Calu3 (cell line): Measurements from ENCODE around the gene RAB3IL1. TPM values are rescaled to one million over a fixed set of nuclear protein-coding genes. Genes with fewer than 3 reads are reported as not detected.

Source experiments
- BruUV-seq: library from RNA; stranded (reverse); fragments of 400-500 nt; replicated peaks from 2 replicates; lab custom pipeline; 2021; lab: Mats Ljungman, UMichigan
- CTCF ChIA-PET: fragments of 300-600 bp; sonication (Branson Sonifier 250); formaldehyde crosslinking; loops from one replicate; lab custom pipeline; 2022; ENCODE audit warnings: antibody characterized with exemption; lab: Charles Lee
- DNase-seq: peaks from one replicate; pipeline ENCODE4 v3.0.0; 2022
- H3K27ac Mint-ChIP-seq: one replicate; pipeline ENCODE4 v1.8.0; 2022; ENCODE audit warnings: mixed read lengths; ENCODE audit not compliant: unreplicated experiment
- H3K27me3 Mint-ChIP-seq: one replicate; pipeline ENCODE4 v1.8.0; 2022; ENCODE audit warnings: mixed read lengths; ENCODE audit not compliant: unreplicated experiment
- H3K36me3 Mint-ChIP-seq: one replicate; pipeline ENCODE4 v1.8.0; 2022; ENCODE audit warnings: mild to moderate bottlenecking, moderate library complexity, mixed read lengths; ENCODE audit not compliant: insufficient read depth, unreplicated experiment
- H3K4me1 Mint-ChIP-seq: one replicate; pipeline ENCODE4 v1.8.0; 2022; ENCODE audit warnings: mild to moderate bottlenecking, low read depth, mixed read lengths; ENCODE audit not compliant: unreplicated experiment
- H3K4me3 Mint-ChIP-seq: one replicate; pipeline ENCODE4 v1.8.0; 2022; ENCODE audit warnings: mild to moderate bottlenecking, low read depth, moderate library complexity, mixed read lengths; ENCODE audit not compliant: unreplicated experiment
- H3K9me3 Mint-ChIP-seq: one replicate; pipeline ENCODE4 v1.8.0; 2022; ENCODE audit warnings: low read depth, mixed read lengths; ENCODE audit not compliant: unreplicated experiment
- CTCF ChIP-seq: fragments of 200-600 bp; IDR thresholded peaks from one replicate; pipeline ENCODE4 v1.8.0; 2022; ENCODE audit warnings: antibody characterized with exemption; ENCODE audit not compliant: unreplicated experiment
- intact Hi-C: fragments of 100-400 bp; cut with micrococcal nuclease; formaldehyde crosslinking; loops from one replicate; pipeline ENCODE4 v1.10.0; 2022; ENCODE audit not compliant: unreplicated experiment
- total RNA-seq: library from RNA; stranded (reverse); gene quantifications from 2 replicates; pipeline ENCODE4 v1.2.3, GENCODE V29; 2022

Gene RAB3IL1
- total RNA-seq, 1 experiment from 2014 or later: 0.76 TPM

- no TSS peak for BruUV-seq
- peaks cover 8% of the 10 kb centered on the region for H3K4me1 Mint-ChIP-seq
- no peaks in the 10 kb centered on the region for H3K36me3 Mint-ChIP-seq
- TF ChIP-seq CTCF: no peak
- H3K9me3 Mint-ChIP-seq: no peaks in the 10 kb centered on the region
- intact Hi-C loops: no loop called here
- H3K27me3 Mint-ChIP-seq: no peaks in the 10 kb centered on the region
- no peak overlapping the region for H3K27ac Mint-ChIP-seq
- no peak for DNase-seq
- CTCF ChIA-PET: no interaction called here
- H3K4me3 Mint-ChIP-seq: no peak overlapping the region
Measured at GRCh38 chr11:61869429-61869707, 48.0 kb downstream of the RAB3IL1 start.

- intact Hi-C loops: no loop called here
- Mint-ChIP-seq H3K4me1 (peaks cover 8% of the 10 kb centered on the region), H3K27ac (no peak overlapping the region), H3K27me3 (no peaks in the 10 kb centered on the region), H3K9me3 (no peaks in the 10 kb centered on the region), H3K4me3 (no peak overlapping the region), H3K36me3 (no peaks in the 10 kb centered on the region)
- CTCF ChIA-PET: no interaction called here
- DNase-seq: no peak
- BruUV-seq: no TSS peak
- TF ChIP-seq CTCF: no peak
Measured at GRCh38 chr11:61868571-61869428, 48.6 kb downstream of the RAB3IL1 start.

GRCh38 chr11:61866958-61867343, 50.4 kb downstream of the RAB3IL1 start:
- no TSS peak for BruUV-seq
- Mint-ChIP-seq H3K27ac (no peak overlapping the region), H3K27me3 (no peaks in the 10 kb centered on the region)

GRCh38 chr11:61866231-61866957, 51.0 kb downstream of the RAB3IL1 start:
- CTCF ChIA-PET: interaction anchor here (0.6 kb wide), 2 partner anchors 38 to 237 kb away, joined by 3 read pairs; no protein-coding TSS in a partner anchor
- BruUV-seq: no TSS peak

More at GRCh38 chr11:61866958-61867343, 50.4 kb downstream of the RAB3IL1 start:
- intact Hi-C loops: no loop called here
- TF ChIP-seq CTCF: no peak
- Mint-ChIP-seq H3K4me1 (peaks cover 8% of the 10 kb centered on the region), H3K4me3 (no peak overlapping the region), H3K36me3 (no peaks in the 10 kb centered on the region), H3K9me3 (no peaks in the 10 kb centered on the region)
- no peak for DNase-seq
- CTCF ChIA-PET: interaction anchor here (0.6 kb wide), 1 partner anchor 237 kb away, joined by 3 read pairs; no protein-coding TSS in a partner anchor

More at GRCh38 chr11:61866231-61866957, 51.0 kb downstream of the RAB3IL1 start:
- no peak overlapping the region for H3K4me3 Mint-ChIP-seq
- H3K9me3 Mint-ChIP-seq: no peaks in the 10 kb centered on the region
- no peaks in the 10 kb centered on the region for H3K27me3 Mint-ChIP-seq
- no peak for DNase-seq
- intact Hi-C loops: no loop called here
- H3K4me1 Mint-ChIP-seq: peaks cover 7% of the 10 kb centered on the region
- H3K27ac Mint-ChIP-seq: no peak overlapping the region
- no peaks in the 10 kb centered on the region for H3K36me3 Mint-ChIP-seq
- TF ChIP-seq CTCF: no peak
